ENCODE measurements around the gene MEF2C.

The MEF2C gene

GRCh38 chr5:88829054-88829453 is 53.9 kb downstream of the MEF2C start:
- no peak for DNase-seq (ENCODE audit: low read depth in 2 of 2)

- DNase-seq (ENCODE audit: low read depth in 2 of 2): no peak
Measured at GRCh38 chr5:88827997-88828396, 55.0 kb downstream of the MEF2C start.

DNA sequence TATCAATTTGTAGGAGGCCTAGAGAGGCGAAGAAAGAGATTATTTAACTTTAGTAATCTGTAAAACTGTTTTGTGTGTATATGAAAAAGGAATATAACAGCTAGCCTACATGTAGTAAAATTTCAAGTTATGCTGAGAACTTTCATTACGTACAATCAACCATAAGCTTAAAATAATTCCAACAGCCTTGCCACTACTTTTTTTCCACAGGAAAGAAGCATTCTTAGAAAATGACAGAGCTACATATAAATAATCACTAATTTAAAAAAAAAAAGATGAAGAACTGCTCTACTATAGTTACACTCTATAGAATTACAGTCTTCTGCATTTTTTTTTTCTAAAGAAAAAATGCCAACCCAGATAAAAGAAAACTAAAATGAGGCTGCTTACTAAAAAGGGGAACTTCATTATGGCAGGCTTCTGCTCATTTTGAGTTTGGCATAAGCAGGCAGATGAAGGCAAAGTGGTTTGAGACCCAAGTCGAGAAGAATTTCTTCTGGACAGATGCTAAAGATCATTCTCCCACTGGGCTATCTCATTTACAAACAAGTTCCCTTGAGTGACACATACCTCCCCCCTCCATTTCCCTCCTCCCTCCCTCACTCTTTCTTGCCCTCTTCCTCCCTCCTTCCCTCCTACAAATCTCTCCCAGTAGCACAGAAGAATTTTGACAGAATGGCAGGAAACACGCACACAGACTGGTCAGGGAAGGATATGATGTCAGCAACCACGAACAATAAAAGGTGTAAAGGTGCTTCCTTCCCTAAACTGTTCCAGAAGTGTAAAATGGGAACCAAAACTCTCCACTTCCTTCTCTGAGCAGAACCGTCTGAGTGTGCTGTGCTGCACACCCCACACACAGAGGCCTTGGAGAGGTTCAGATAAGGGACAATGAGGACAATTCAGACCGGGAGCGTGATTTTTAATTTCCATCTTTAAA is 56.1 kb downstream of the MEF2C start:
- DNase-seq (ENCODE audit: low read depth in 2 of 2): no peak

GRCh38 chr5:88825584-88826315 is 57.2 kb downstream of the MEF2C start:
- DNase-seq (ENCODE audit: low read depth in 2 of 2): no peak

DNA sequence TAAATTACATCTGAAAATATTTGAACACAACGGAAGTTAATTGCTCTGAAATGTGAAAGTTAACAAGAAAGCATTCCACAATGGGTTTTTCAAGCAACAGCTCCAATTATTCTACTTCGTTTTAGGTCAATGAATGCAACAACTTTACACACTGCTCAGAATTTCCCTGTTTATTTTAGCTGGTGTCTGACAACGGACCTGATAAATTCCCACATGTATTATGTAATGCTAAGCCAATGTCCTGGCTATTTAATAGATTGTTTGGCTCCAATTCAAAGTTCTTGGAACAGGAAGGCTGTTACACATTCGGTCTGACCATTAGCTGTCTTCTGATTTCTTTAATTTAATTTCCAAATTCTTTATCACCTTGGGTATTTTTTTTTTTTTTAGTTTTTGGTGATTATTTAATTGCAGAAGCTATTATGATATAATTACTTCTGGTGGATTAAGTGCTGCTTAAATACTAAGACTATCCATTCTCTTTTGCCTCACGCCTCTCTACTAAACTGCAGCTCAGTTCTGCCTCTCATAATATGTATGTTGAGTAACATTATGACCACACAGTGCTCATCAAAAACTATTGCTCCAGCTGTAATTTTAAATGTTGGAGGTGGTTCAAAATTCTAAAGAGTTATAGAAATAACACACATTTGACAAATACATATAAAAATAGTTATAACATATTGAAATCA is 57.9 kb downstream of the MEF2C start:
- no peak for DNase-seq (ENCODE audit: low read depth in 2 of 2)

GRCh38 chr5:88824141-88824540 is 58.8 kb downstream of the MEF2C start:
- DNase-seq (ENCODE audit: low read depth in 2 of 2): no peak

GRCh38 chr5:88823201-88823600 is 59.8 kb downstream of the MEF2C start:
- DNase-seq (ENCODE audit: low read depth in 2 of 2): no peak

- no peak for DNase-seq (ENCODE audit: low read depth in 2 of 2)
Measured at GRCh38 chr5:88821161-88821560, 61.8 kb downstream of the MEF2C start.

DNA sequence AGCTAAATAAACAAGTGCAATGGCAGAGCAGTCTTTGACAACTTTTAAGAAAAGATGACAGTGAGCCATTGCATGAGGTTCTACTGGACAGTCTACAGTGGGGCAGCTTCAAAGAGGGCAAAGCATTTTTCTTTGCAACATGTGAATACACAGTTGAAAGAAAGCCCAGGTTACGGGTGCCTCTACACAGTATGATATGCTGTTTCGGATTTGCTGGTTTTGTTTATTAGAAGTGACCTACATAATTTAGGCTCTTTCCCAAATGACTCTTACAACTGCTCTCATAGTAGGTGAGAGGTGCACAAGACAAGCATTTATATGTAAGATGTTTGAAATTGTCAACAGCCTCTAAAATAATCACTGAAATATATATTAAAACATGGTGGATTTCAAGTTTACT is 62.4 kb downstream of the MEF2C start:
- no peak for DNase-seq (ENCODE audit: low read depth in 2 of 2)

GRCh38 chr5:88819301-88819999 is 63.5 kb downstream of the MEF2C start:
- DNase-seq (ENCODE audit: low read depth in 2 of 2): no peak

DNA sequence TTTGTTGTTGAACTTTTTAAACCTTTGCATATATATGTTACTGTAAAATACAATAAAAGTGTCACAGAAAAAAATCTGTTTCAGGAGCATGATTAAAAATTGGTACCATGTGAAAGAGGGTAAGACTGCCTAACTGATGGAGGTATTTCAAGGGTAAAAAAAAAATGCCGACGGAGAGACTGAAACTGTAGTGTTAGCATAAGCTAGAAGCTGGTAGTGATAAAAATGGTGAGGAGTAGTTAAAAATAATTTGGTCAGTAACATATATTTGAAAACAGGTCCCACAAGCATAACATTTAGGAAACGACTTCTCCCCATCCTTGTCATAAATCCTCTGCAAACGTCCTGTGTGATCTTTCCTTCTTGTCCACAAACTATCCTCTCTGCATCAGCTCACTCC is 64.7 kb downstream of the MEF2C start:
- no peak for DNase-seq (ENCODE audit: low read depth in 2 of 2)

DNA sequence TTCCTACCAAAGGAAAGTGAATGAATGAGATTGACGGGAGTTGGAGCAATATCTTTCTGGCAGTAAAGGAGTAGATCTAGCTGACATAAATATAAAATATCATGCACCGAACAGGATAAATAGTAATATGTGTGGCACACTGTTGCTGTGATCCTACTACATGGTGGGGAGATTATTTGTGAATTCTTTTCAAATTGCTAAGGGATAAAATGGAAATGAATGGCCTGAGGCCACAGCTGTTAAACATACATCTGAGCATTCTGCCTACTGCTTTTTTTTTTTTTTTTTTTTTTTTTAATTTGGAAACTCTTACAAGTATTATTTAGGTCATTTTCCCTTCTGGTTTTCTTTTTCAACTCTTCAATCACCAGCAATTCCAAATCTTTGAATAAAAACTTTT is 66.8 kb downstream of the MEF2C start:
- DNase-seq (ENCODE audit: low read depth in 2 of 2): no peak

DNA sequence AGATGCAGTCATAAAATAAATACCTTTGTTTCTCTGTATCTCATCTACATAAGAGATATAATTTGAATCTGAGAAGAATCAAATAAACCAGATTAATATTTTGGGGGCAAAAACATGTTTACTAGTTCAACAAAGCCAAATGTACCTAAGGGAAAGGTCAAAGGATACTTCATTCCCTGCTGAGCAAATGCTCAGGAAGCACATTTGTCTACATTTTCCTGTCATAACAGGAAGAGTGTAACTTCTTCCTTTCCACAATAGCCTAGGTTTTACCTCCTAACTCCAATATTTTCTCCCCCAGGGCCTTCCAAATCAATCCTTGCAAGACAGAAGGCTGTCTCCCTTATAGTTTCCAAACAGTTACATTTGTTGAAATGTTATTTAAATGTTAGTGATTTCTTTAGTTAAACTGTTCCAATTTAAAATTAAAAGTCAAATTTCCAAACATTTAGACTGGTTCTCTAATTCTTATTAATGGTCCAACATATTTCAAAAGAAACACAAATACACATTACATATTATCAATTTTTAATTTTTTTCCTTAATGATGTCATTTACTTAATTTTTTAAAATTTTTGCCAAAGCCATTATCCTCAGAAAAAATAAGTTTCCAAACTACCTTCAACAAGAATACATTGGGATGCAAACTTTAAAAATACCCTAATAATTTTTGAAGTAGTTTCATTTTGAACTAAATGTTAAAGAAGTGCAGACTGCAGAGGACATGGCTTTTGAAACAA is 67.8 kb downstream of the MEF2C start:
- DNase-seq (ENCODE audit: low read depth in 2 of 2): no peak

GRCh38 chr5:88813805-88814575 is 69.0 kb downstream of the MEF2C start:
- DNase-seq (ENCODE audit: low read depth in 2 of 2): no peak

DNA sequence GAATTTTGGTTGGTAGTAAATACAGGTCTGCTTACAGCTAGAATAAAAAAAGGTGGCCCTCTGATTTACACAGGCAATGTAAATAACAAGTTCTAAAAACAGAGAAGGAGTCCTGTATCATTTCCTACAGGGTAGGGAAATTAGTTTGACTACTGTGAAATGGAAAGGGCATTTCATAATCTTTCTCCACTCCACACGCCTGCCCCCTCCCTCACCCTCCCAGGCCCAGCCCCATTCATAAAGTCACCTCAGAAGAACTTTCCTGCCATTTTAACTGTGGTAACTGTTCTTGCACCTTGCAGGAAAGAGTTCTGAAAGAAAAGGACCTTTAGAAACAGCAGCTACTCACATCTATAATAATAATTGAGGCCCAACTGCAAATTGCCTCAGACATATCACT is 69.7 kb downstream of the MEF2C start:
- no peak for DNase-seq (ENCODE audit: low read depth in 2 of 2)

DNA sequence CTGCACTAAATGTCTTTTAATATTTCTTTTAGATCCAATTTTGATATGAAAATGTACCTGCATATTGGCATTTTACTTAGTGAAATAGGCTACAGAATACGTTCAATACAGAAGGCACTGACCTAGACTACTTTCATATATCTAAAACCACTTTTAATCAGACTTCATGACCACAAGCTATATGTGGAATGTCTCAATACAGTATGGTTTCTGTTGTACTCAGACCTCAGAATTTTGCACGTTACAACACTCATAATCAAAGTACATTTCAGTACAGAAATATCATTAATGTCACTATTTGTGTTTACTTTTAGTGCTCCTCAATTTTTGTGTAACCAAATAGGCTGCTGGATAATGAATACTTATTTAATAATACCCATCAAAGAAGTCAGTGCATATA is 74.8 kb downstream of the MEF2C start:
- DNase-seq (ENCODE audit: low read depth in 2 of 2): no peak

DNA sequence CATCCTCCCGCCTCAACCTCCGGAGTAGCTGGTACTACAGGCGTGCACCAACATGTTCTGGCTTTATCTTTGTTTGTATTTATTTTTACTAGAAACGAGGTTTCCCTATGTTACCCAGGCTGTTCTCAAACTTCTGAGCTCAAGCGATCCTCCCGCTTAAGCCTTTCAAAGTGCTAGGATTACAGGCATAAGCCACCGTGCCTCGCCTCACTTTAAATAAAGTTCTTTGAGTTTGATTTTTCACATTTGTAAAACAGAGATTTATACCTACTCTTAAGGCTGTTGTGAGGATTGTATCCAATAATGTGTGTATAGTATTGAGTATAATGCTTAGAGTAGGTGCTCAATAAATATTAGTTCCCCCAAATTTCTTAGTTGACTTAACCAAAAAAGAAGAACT is 75.7 kb downstream of the MEF2C start:
- no peak for DNase-seq (ENCODE audit: low read depth in 2 of 2)

- DNase-seq (ENCODE audit: low read depth in 2 of 2): no peak
Measured at GRCh38 chr5:88806338-88806737, 76.6 kb downstream of the MEF2C start.

DNA sequence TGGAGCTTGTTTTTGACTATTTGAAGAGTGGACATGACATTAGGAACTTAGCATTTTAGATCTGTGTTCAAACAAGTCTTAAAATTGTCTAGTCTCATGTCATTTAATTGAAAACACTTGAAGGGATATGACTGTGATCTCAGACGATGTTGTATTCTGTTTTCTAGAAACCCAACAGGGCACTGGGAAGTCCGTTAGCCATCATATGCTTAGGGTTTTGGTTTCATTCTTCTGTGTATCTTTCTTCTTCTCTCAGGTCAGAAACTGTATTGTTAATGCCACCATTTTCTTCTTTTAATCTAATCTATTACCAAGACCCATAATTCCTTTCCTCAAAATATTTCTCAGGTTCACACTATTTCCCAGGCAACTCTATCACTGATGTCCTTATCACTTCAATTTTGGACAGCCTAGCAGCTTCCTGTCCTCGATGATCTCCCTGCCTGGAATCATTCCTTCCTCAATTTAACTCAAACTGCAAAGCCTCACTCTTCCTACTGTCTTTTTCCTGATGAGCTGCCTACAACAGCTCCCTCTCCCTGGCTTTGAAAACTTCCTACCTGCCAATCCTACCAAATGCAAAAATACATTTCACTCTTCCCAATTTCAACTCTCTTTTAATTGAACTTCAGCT is 77.7 kb downstream of the MEF2C start:
- DNase-seq (ENCODE audit: low read depth in 2 of 2): no peak

DNA sequence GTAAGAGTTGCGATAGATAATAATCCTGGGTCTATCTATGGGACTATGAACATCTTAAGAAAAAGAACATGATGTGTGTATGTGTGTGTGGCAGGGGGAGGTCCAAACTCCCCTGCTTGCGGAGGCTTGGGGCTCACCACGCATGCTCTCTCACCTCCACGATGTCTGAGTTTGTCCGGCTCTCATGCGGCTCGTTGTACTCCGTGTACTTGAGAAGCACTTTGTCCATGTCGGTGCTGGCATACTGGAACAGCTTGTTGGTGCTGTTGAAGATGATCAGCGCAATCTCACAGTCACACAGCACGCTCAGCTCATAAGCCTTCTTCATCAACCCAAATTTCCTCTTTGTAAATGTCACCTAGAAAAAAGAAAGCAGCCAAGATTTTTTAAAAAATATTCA is 78.5 kb downstream of the MEF2C start:
- no peak for DNase-seq (ENCODE audit: low read depth in 2 of 2)

Data from activated CD8-positive, alpha-beta memory T cell treated with anti-CD3 and anti-CD28 coated beads for 4 hours (primary cell).